ENCODE results near the gene HELZ2. TPM values are rescaled to one million over a fixed set of nuclear protein-coding genes. Genes with fewer than 3 reads are reported as not detected.

HELZ2 gene
- total RNA-seq, 1 experiment from 2014 or later = 12.3 TPM

DNA sequence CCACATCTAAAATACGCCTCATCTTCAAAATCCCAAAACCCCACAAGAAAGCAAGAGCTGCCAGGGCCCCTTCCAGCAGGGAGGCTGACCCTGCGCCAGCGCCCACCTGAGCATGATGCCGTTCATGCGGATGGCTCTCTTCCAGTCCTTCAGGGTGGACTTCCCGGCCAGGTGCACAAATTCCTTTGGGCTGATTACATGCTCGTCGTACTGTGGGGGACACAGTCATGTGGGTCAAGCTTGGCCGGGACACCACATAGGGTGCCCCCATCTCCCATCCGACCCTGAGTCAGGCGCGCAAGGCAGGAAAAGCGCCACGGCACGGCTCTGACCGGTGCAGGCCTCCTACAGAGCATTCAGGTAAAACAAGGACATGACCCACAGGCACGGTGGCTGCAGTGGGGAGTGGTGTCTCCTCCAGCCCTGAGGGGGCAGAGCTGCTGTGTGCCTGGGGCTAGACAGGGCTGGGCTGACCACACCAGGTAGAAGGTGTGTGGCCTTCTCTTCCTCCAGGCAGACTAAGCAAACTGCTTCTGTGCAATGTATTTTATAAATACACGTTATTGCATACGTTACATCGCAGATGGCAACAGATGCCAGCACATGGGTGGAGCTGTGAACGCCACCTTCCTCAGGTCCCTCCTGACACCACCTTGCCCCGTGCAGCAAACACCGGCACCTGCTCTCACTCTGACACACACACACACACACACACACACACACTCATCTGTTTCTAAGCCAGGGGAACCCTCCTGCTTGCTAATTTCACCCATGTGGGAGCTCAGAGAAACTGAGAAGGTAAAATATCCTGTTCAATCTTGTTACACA, 23.8 kb upstream of the HELZ2 start:
- DNase-seq (ENCODE audit: low spot score) = no peak

DNA sequence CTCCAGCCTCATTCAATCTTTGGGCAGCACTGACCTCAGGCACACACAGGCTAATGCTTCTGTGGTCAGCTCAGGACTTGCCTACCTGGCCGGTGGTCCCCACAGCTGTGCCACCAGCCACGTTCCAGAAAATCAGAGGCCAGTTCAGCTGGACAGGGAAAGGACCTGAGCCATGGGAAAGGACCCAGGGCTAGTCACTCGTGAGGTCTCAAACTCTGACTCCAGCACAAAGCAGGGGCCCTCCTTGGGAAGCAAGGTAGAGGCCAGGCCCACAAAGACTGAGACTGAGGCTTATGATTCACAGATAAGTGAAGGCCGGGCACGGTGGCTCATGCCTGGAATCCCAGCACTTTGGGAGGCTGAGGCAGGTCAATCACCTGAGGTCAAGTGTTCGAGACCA, 22.4 kb upstream of the HELZ2 start:
- no peak for DNase-seq (ENCODE audit: low spot score)

DNA sequence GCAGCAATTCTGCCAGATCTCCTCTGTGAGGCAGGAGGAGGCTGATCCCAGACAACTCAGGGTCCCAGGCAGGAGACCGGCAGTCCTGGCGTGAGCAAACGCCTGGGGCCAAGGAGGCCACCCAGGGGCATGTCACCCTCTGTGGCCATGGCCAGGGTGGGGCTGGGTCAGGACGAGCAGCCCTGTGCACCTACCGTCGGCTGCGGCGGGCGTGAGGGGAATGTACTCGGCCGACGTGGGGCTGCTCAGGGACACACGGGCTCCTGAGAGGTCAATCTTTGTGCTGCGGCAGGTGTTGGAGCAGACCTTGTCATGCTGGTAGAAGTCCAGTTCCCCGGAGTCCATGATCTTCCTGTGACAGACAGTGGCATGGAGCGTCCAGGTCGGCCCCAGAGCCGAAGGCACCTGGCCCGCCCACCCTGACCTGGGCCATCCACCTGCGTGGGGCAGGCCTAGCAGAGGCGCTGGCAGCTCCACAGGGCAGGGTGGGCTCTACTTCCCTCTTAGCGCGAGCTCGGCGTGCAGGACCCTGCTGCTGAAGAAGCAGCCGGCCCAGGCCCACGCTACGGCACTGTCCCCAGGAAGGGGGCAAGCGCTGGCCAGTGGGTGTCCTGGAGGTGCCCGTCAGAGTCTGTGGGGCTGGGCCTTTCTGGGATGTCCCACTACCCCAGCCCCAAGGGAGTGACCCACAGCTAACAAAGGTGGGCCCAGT, 21.5 kb upstream of the HELZ2 start:
- DNase-seq (ENCODE audit: low spot score) = no peak

DNA sequence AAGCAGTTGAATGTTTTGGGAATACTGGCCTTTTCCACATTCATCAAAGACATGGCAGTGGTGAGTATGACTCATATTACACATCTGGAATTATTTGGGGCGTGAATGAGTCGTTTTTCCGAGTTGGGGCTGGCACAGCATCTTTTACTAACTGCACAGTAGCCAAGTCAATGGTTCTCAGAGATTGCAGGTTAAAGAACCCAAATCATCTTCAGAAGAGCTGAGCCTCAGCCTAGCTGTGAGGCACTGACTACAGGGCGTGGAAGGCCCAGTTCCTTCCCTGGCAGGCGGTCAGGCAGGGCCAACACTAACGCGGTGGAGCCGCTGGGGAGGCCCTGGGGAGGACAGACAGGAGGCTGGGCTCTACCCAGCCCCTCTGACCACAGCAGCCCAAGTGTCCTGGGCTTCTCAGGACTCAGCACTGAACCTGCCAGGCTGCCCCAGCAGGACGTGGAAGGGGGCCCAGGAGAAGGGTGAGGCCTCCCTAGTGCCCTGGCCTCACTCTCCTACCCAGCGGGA, 20.1 kb upstream of the HELZ2 start:
- peak; percentile 36 for DNase-seq (ENCODE audit: low spot score)

DNA sequence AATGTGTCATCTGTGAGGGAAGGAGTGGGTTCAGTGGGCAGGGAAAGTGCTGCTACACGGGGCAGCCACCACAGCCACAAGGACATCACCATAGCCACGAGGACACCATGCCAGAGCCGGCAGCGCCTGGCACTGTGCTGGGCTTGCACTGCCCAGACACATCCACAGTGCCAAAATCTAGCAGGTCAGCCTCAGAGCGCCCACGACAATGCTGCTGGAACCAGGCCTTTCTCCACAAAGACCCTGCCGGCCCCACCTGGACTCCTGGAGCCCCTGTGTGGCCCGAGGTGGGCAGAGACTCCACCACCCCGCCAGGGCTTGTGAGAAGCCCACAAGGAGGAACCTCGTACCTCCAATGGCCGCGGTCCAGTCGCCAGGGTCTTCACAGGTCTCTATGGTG, 18.6 kb upstream of the HELZ2 start:
- DNase-seq (ENCODE audit: low spot score) = no peak

DNA sequence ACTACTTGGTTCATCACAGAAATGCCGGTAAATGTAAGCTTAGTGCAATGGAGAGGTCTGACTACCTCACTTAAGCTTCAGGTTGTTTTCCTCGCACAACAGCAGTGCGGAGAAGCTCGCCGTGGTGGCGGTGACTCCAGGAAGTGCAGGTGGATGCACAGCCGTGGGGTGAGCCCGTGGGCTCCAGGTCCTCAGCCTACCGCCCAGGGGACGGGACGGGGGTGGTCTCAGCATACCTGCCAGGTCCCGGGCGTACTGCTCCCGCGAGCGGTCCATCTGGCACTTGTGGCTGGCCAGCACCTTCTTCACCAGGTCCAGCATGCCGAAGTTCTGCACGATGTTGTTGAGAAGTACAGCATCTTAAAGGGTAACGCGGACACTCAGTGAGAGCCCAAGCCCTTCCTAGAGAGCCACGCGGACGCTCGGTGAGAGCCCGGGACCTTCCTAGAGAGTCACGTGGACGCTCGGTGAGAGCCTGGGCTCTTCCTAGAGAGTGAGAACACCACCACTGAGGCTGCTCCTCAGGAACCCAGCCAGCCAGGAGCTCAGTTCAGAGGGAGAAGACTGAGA, 17.8 kb upstream of the HELZ2 start:
- no peak for DNase-seq (ENCODE audit: low spot score)

DNA sequence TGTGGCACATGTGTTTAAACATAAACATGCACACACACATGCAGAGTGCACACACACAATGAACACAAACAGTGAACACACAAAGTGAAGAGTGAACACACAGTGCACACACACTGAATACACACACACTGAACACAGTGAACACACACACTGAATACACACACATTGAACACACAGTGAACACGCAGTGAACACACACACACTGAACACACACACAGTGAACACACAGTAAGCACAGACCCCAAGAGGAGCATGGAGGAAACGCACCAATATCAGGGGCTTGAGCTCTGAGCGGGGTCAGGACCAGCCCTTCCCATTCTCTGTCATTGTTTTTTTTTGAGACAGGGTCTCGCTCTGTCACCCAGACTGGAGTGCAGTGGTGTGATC, 17.1 kb upstream of the HELZ2 start:
- no peak for DNase-seq (ENCODE audit: low spot score)

DNA sequence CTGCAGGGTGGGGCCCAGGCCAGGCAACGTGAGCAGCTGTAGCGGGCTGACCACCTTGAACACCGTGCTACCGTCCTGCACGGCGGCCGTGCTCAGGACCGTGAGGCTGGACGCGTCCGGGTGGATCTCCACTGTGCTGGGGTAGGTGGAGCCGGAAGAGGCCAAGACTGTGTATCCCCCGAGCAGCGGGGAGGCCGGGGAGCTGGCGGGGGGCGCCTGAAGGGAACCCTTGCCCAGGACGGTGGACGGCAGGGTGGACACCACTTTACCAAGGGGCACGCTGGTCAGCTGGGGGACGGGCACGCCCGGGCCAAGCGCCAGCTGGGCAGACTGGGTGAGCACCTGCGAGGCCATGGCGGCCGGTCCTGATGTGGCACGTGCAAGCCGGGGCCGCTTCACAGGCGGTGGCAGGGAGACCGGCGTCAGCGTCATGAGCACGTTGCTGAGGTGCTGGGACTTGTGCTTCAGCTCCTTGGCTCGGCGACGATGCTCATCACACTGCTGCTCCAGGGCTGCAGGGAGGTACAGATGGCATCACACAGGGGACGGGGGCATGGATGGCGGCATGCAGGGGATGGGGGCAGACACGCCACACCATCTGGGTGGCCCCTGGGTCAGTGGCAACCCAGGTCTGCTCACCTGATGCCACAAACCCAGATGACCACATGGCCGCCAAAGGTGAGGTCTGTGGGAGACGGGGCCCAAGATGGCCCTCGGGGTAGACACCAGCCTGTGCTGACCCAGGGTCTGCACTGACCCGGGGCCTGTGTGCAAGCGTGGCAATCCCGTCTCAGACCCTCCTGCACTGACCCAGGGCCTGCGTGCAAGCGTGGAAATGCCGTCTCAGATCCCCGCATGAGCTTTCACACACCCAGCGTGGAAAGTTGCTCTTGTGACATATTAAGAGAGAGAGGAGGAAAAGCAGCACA, 16.4 kb upstream of the HELZ2 start:
- DNase-seq (ENCODE audit: low spot score) = no peak

DNA sequence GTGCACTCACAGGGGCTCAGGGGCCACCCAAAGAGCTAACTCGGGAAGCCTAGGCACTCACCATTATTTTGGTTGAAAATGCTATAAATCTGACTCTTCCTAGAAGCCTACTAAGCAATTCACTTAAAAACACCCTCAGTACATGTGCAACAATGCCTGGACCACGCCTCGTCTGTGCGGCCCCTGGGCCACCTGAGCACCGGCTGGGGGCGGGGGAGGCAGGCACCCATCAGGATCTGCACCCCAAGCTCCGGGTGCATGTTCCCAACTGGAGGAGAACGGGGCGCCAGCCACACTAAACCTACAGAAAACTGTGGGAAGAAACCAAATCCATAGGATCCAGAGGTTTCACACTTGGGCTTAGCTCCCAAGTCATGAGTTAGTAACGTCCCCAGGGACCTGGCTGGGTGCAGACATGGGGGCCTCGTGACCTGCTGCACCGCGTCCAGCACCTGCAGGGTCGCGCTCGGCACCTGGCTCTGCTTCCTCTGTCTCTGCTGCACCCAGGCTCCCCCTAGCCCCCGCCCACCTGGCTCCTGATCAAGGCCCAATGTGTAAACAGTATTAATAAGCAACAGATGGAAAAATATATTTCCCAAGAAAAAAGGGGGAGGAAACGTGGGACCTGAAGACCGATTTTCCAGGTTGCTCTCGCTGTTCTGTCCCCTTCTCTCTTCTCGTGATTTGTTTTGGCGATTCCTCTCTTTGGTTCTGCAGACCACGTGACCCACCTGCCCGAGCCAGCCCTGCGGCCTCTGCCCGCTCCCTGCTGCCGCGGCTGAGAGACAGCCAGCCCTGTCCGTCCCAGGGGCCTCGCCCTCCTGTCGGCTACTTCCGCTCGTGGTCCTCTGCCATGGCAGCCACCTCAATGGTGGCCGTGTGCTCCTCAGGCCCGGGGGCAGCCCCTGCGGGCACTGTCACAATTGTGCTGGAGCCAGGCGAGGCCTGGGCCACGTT, 15.5 kb upstream of the HELZ2 start:
- no peak for DNase-seq (ENCODE audit: low spot score)

DNA sequence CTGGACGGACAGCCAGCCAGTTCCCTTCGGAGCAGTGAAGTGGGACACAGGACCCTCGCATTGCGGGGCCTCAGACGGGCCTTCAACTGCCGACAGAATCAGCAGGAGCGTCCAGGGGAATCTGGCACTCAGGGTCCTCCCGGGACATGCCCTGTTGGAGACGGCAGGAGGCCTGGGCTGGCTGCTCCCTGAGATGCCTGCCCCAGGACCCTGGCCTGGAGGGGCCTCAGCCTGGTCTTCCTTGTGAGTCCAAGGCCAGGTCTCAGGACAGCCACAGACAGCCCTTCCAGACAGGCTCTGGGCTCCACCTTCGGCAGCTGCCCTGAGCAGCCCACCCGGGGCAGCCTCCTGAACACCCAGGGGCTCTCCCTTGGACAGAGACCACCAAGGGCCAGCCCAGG, 14.6 kb upstream of the HELZ2 start:
- no peak for DNase-seq (ENCODE audit: low spot score)

DNA sequence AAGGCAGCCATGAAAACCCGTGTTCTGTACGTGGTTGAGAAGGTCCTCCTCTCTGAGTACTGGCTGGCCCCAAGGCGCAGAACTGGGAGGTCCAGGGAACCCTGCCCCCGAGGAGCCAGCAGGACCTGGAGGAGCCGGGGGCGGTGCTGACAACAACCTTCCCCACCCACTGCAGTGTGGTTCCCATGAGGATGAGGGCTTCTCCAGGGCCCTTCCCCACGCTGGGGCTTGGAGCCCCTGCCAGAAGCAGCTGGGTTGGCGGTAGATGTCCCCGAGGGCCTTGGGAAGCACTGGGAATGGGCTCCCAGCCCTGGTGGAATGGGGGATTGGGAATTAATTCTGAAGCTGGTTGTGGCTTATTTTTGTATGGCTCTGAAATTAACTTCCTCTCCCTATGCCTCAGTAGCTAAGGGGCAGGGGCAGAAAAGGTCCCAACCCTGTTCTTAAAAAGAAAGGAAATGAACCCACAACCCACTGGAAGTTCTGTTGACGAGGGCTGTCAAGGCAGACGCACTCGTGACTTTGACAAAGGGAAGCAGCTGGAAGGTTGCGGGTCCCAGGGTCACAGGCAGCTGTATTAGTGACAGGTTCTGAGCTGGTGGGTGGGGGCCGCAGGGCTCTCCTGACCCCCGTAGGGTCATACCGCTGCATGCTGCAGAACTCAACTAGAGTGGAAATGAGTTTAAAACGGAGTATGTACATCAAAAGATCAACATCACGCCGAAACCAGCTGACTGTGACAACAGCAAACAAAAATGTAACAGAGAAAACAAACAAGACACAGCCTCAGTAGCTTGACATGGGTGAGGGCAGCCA, 13.9 kb upstream of the HELZ2 start:
- no peak for DNase-seq (ENCODE audit: low spot score)

DNA sequence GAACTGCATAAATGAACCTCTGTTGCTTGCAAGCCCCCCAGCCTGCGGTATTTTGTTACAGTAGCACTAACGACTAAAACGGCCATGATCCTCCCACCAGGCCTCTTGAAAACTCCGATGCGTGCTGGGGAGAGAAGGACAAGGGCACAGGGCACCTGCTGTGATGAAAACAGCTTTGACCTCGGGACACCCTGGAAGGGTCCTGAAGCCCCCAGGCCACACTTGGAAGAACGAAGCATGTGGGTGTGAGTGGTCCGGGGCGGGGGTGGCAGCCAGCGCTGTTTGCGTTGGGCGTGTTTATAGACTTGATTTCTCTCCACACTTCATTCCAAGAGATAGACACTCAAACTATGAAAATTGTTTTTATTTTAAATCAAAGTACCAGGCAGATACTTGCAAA, 13.2 kb upstream of the HELZ2 start:
- no peak for DNase-seq (ENCODE audit: low spot score)

DNA sequence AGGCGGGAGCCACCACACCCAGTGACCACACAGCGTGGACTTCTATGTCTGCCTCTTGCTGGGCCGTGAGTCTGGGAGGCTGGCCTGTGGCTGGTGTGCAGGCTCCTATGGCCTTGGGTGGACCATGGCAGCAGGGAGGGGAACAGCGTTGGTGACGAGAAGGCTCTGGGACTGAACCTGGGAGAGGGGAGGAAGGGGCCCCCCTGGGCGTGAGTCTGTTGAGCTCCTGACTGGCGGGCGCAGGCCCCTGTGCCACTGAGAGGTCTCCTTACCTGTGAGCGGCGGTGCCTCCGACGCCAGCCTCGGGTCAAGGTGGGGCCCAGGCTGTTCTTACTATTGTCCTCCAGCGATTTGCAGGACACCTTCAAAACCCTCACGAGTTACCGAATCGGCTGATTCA, 12.8 kb upstream of the HELZ2 start:
- no peak for DNase-seq (ENCODE audit: low spot score)

DNA sequence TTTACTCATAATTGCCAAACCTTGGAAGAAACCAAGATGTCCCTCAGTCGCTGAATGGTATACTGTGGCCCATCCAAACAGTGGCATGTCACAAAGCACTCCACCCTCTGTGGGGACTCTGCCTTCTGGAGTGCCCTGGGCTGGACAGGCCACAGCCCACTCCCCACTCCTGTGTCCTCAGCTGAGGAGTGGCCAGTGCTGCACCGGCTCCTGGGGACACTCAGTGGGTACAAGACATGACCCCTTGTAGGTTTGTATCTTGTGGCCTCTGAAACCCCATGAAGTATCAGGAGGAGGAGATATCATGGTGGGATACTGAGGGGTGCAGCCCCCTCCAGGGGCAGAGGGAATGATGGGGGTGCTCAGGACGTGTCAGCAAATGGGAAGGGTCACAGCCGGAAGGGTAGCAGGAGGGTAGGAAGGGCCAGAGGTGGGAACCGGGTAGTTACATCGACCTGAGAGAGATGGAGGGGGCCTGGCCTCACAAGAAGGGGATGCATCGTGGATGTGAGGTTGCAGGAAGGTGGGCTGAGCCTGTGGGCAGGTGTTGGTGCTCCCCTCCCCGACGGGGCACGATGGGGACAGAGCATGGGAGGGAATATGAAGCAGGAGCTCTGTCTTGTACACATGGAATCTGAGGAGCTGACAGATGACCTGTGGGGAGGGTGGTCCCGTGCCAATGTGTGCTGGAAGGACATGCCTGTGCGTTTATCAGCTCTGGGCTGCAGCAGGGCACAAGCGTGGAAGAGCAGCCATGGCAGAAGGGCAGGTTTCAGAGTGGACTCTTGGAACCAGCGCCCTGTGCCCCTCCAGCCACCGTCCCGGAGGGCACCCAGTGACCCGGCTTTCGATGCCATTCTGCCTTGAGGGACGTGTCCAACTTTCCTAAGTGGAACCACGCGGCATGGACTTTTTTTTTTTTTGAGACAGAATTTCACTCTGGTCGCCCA, 11.9 kb upstream of the HELZ2 start:
- no peak for DNase-seq (ENCODE audit: low spot score)

DNA sequence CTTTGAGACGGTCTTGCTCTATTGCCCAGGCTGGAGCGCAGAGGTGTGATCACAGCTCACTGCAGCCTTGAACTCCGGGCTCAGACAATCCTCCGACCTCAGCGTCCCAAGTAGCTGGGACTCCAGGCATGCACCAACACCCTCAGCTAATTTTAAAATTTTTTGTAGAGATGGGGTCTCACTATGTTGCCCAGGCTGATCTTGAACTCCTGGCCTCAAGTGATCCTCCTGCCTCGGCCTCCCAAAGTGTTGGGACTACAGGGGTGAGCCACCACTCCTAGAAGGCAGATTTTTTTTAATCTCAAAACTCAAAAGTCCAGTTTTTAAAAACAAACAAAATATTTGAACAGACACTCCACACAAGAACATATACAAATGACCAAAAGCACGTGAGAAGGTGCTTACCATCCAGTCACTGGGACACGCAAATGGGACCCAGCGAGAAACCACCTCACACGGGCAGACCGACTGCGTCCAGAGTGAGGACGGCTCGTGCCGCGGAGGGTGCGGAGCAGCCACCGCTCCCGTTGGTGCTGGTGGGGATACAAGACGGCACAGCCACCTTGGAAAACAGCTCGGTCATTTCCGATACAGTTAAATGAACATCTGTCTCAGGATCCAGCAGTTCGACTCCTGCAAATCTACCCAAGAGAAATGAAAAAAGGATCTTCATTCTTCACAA, 8.5 kb upstream of the HELZ2 start:
- DNase-seq (ENCODE audit: low spot score) = no peak

DNA sequence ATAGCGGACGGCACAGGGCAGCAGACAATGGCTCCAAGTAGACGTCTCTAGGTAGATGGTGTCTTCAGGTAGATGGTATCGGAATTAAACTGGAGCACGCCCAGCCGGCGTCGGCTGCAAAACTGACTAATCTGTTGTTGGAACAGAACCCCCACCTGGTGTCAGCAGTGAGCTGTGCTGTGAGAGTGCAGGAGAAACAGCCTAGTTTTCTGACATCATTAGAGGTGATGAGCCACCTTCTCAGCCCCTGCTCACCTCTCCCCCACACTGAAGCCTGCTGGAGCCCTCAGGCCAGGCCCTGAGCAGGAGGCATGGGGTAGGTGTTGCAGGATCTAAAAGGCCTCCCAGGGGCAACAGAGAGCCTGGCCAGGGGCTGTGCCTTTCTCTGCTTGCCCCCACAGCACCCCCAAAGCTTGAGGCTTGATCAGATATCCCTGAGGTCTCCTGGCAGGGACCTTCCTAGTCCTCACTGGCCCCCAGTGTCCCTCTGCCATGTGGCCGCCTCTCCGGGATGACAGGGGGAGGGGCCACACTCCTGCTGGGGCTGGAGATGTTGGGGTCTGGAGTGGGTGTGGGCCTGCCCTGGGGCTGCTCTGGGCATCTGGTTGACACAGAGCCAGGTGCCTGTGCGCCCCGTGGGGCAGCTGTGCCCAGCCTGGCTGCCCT, 6.9 kb upstream of the HELZ2 start:
- no peak for DNase-seq (ENCODE audit: low spot score)

DNA sequence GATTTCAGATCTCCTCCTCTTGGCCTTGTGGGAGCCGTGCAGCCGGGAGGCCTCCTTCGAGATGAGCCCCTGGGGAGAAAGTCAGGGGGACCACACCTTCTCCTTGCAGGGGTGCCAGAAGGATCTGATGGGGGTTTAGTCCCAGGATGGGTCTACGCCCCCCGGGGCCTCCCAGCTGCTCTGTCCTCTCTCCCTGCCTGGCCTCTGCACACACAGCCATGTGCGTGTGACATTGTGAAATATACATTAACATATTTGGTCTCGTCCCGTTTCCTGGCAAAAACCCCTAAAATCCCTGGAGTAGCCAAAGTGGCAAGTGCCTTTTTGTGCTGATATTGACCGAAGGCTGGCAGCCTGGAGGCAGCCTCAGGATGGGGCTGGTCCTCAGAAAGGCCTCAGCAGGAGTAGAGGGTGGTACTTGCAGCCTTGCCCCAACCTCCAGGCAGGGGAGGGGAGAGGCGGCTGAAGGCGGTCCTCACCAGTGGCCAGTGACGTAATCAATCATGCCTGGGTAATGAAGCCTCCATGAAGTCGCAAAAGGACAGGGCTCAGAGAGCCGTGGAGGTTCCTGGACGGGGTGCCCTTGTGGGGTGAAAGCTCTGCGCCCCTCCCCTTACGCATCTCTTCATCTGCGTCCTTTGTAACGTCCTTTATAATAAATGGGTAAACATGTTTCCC, 5.1 kb upstream of the HELZ2 start:
- no peak for DNase-seq (ENCODE audit: low spot score)
